Fibroblast of skin of abdomen (primary cell): ENCODE measurements around the gene ZNF136.

Experiments used
- DNase-seq: peaks from one replicate; pipeline ENCODE4 v3.0.0-alpha.2; 2013

Gene ZNF136

GRCh38 chr19:12194827-12195731 is 32.2 kb downstream of the ZNF136 start:
- DNase-seq: peak; percentile 55

GRCh38 chr19:12198136-12198535 is 35.2 kb downstream of the ZNF136 start:
- no peak for DNase-seq

DNA sequence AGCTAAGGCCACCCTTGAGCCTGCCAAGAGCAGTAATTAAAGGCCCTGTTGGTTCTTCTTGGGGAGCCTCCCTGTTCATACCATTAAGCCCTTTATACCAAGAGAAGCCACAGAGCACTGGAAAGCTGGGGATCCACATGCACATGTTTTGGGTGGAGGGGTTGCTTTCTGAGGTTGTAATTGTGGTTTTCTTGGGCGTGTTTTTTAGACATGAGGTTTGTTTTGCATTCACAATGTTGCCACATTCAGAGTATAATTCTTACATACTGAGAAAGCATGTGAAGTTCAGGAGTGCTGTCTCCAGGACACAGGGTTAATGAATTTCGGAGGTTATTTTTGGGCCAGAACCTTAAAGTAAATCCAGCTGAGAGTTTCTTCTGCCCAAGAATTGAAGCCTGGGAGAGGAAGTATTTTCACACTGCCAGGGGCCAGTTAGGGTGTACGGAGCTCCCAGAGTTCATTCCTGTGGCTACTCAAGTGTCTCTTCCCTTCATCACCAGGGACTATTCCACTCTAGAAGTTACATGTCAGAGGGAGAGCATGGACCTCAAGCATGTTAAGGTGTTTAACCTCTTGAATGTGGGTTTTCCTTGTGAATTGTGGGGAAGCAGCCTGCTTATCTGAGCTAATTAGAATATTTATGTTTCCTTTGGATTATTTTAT is 37.0 kb downstream of the ZNF136 start:
- no peak for DNase-seq

- DNase-seq: no peak
These were observed 39.4 kb downstream of the ZNF136 start for GRCh38 chr19:12202250-12202649.

DNA sequence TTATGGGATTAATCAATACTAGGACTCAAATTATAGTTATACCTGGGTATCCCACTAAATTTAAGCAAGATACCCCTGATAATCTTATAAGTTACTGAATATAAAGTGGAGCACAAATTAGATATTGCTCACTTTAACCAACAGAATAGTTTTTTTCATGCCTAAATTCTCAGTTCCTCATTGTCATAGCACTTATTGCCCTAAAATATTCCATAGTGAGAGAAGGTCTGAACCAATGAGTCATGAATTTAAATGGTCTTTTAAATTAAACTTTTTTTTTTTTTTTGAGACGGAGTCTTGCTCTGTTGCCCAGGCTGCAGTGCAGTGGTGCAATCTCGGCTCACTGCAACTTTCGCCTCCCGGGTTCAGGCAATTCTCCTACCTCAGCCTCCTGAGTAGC is 42.4 kb downstream of the ZNF136 start:
- no peak for DNase-seq

DNA sequence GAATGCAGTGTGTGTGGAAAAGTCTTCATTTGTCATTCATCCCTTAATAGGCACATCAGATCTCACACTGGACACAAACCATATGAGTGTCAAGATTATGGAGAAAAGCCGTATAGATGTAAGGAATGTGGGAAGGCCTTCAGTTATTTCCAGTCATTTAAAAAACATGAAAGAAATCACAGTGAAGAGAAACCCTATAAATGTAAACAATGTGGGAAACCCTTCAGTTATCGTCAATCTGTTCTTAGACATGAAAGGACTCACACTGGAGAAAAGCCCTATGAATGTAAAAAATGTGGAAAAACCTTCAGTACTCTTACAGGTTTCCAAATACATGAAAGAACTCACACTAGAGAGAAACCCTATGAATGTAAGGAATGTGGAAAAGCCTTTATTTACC is 45.3 kb downstream of the ZNF136 start:
- no peak for DNase-seq

GRCh38 chr19:12217332-12217731 is 54.4 kb downstream of the ZNF136 start:
- DNase-seq: no peak

- no peak for DNase-seq
These were observed 60.2 kb downstream of the ZNF136 start for GRCh38 chr19:12222980-12223630.

DNA sequence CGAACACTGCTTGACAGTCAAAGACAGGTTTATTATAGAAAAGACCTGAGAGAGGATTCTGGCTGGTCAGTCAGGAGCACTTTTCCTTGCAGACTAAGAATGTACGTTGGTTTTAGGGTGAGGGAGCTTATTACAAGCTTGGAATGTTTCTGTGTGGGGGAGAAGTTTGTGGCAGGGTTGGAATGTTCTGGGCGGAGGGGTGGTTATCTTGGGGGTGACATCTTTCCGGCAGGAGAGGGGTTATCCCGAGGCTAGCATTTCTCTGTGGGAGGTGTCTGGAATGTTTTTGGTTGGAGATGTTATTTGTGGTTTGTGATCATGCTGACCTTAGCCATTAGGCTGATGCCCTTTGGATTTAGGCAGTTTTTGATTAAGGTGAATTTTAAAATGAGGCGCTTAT is 61.8 kb downstream of the ZNF136 start:
- no peak for DNase-seq

DNA sequence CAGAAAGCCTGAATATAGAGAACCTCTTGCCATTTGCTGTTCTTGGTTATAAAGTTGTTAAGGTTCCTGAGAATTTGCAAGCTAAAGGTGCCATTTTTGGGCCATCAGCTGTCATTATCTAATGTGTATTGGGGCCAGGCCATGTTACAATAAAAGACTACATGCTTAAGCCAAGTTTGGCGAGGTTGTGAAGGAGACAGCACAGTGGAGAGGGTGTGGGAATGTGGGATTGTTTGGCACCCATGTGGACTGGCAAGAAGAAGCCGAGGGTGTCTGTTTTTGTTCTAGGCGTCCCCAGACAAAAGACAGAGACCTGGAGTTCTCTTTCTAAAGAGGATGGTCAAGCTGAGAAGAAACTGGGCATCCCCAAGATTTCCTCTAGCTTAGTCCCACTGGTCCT is 67.1 kb downstream of the ZNF136 start:
- no peak for DNase-seq

DNA sequence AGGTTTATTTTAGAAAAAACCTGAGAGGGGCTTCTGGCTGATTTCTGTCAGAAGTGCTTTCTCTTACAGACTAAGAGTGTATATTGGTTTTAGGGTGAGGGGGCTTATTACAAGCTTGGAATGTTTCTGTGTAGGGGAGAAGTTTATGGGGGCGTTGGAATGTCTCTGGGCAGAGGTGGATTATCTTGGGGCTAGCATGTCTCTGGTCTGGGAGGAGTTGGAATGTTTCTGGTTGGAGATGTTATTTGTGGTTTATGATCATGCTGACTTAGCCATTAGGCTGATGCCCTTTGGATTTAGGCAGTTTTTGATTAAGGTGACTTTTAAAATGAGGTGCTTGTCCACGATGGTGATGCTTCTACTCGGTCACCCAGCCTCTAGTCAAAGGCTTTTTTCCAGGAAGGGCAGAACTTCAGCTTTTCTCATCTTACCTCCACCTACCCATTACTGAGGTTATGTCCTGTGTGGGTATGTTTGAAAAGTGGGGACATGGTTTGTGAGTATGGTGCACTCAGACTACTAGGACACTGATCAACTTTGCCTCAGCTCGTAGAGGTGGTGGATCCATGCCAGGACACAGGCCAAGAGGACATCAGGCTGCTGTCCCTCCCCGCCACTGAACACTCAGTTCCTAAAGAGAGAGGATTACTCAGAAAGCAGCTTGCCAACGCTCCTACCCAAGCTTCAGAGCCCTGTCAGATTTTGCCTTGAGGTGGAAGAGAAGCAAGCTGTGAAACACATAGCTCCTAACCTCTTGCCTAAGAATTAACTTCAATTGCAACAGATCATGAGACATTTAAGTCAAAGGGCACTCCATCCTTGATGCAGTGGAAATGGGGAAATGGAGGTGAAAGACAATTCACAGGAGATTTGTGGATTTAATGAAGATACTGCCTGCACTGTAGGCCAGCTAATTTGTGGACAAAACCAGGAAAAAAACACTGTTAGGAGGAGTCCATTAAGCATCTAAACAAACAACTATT is 68.1 kb downstream of the ZNF136 start:
- DNase-seq: no peak

GRCh38 chr19:12232961-12233360 is 70.1 kb downstream of the ZNF136 start:
- DNase-seq: no peak

DNA sequence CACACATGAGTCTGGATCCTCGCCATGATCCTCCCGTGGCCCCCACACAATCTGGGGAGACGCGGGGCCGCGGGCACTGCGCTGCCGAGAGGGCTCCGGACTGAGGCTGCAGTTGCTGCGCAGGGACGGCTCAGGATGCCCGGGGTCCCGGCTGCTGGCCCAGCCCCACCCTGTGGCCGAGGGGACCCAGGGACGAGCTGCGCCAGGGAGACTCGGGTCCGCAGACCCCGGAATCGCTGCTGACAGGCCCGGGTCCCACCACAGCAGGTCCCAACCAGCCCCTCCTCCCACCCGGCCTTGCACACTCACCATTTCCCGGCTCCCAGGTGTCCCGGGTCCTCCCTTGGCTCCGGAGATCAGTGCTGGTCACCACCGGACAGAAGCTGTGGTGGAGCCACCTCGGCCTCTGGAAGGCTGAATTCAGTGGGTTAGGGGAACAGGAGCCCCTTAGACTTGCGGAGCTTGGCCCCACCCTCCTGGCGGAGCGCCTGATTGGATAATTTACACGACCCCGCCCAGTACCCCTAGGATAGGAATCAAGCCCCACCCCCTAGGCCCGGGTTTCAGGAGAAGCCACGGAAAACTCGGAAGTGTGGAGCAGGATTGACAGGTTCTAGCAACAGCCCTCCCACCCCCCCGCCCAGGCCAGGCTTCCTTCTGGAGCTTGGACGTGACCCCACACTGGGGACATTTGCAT is 74.4 kb downstream of the ZNF136 start:
- no peak for DNase-seq
